ENCODE measurements around the gene FNDC5. TPM values are rescaled to one million over a fixed set of nuclear protein-coding genes. Genes with fewer than 3 reads are reported as not detected.

FNDC5 gene
- polyA plus RNA-seq, 1 donor from 2014 or later: 21.6 TPM

DNA sequence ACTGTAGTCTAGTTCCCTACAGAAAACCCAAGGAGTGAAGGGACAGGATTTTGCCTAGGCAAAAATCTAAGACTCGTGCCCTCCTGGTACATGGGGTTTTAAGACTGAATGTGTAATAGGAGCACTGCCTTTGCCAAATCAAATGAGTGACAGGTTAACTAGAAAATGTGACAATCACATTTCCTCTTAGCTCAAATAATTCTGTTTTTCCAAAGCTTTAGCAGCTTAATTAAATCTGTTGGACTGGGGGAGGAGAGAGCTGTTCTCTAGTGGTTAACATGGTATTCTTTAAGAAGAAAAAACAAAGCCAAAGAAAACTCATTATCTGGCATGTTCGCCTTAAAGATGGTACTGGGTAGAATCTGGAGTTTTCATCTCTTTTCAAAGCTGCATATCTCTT is 12.6 kb downstream of the FNDC5 start:
- Histone ChIP-seq H4K20me1 (ENCODE audit: insufficient read depth) (no peaks in the 10 kb centered on the region), H3K27me3 (ENCODE audit: insufficient read depth, low read depth, low read length) (no peaks in the 10 kb centered on the region), H3K27ac (ENCODE audit: low read length) (no peak overlapping the region), H3F3A (ENCODE audit: insufficient read depth, low read length, poor library complexity, severe bottlenecking) (no peaks in the 10 kb centered on the region), H3K4me3 (ENCODE audit: low read length) (no peak overlapping the region), H3K9me3 (ENCODE audit: low read length) (no peaks in the 10 kb centered on the region), H3K36me3 (ENCODE audit: insufficient read depth, low read length) (peaks cover 5% of the 10 kb centered on the region), H3K9me2 (ENCODE audit: insufficient read depth, low read length) (no peaks in the 10 kb centered on the region), H3K4me2 (ENCODE audit: low read length) (no peak overlapping the region), H2AFZ (ENCODE audit: low read depth, low read length) (no peak overlapping the region), H3K9ac (ENCODE audit: low read length) (no peak overlapping the region), H3K79me2 (replicated peaks; ENCODE audit: insufficient read depth, low read length) (no peaks in the 10 kb centered on the region)
- no peak for TF ChIP-seq TAF1 (IDR thresholded peaks at IDR 0.05; ENCODE audit: low read depth)
- TF ChIP-seq RAD21 (conservative IDR thresholded peaks at IDR 0.05): no peak
- TF ChIP-seq POLR2AphosphoS5 (IDR thresholded peaks at IDR 0.05): no peak
- TF ChIP-seq SMC3 (conservative IDR thresholded peaks at IDR 0.05; ENCODE audit: poor library complexity): no peak
- TF ChIP-seq MXI1 (conservative IDR thresholded peaks at IDR 0.05; ENCODE audit: poor library complexity, severe bottlenecking): no peak
- TF ChIP-seq EP300 (conservative IDR thresholded peaks at IDR 0.05; ENCODE audit: poor library complexity, severe bottlenecking): no peak
- TF ChIP-seq EZH2 (IDR thresholded peaks at IDR 0.05; ENCODE audit: borderline replicate concordance, insufficient read depth, low read length, poor library complexity, severe bottlenecking): no peak
- TF ChIP-seq, protein P1, sequence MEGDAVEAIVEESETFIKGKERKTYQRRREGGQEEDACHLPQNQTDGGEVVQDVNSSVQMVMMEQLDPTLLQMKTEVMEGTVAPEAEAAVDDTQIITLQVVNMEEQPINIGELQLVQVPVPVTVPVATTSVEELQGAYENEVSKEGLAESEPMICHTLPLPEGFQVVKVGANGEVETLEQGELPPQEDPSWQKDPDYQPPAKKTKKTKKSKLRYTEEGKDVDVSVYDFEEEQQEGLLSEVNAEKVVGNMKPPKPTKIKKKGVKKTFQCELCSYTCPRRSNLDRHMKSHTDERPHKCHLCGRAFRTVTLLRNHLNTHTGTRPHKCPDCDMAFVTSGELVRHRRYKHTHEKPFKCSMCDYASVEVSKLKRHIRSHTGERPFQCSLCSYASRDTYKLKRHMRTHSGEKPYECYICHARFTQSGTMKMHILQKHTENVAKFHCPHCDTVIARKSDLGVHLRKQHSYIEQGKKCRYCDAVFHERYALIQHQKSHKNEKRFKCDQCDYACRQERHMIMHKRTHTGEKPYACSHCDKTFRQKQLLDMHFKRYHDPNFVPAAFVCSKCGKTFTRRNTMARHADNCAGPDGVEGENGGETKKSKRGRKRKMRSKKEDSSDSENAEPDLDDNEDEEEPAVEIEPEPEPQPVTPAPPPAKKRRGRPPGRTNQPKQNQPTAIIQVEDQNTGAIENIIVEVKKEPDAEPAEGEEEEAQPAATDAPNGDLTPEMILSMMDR (IDR thresholded peaks at IDR 0.05; ENCODE audit: poor library complexity, severe bottlenecking): no peak
- TF ChIP-seq, protein P2, sequence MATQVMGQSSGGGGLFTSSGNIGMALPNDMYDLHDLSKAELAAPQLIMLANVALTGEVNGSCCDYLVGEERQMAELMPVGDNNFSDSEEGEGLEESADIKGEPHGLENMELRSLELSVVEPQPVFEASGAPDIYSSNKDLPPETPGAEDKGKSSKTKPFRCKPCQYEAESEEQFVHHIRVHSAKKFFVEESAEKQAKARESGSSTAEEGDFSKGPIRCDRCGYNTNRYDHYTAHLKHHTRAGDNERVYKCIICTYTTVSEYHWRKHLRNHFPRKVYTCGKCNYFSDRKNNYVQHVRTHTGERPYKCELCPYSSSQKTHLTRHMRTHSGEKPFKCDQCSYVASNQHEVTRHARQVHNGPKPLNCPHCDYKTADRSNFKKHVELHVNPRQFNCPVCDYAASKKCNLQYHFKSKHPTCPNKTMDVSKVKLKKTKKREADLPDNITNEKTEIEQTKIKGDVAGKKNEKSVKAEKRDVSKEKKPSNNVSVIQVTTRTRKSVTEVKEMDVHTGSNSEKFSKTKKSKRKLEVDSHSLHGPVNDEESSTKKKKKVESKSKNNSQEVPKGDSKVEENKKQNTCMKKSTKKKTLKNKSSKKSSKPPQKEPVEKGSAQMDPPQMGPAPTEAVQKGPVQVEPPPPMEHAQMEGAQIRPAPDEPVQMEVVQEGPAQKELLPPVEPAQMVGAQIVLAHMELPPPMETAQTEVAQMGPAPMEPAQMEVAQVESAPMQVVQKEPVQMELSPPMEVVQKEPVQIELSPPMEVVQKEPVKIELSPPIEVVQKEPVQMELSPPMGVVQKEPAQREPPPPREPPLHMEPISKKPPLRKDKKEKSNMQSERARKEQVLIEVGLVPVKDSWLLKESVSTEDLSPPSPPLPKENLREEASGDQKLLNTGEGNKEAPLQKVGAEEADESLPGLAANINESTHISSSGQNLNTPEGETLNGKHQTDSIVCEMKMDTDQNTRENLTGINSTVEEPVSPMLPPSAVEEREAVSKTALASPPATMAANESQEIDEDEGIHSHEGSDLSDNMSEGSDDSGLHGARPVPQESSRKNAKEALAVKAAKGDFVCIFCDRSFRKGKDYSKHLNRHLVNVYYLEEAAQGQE (IDR thresholded peaks at IDR 0.05; ENCODE audit: borderline replicate concordance): no peak

DNA sequence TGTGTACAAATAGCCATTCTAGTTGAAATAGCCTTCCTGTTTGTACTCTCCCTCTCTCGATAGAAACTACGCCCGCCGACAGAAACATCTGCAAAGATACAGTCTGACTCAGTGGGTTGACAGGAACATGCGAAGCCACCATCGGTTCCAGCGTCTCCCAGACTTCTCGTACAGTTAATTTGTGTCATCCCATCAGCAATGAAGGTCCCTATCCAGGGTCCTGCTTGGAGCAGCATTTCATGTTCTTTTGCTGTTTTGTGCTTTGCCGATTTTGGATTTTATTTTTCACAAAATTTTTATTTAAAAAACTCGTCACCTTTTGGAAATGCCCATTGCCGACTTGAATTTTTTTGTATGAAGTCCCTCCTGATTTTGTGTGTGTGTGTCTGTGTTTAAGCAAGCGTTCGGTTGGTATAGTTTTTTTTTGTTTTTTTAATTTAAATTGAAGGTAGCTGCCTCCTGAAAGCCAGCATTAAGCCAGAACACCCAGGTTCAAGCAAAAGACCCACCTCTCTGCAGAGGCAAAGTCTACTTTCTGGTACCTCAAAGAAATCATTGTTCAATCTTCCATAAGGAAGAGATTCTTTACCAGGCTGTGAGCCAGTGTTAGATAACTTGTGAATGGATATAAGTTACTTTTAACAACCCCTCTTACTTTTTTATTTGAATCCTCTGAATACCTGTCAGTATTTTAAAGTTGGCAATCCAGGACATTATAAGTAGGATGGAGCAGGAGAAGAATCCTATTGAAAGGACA is 14.7 kb downstream of the FNDC5 start:
- no peaks in the 10 kb centered on the region for H3F3A ChIP-seq (ENCODE audit: insufficient read depth, low read length, poor library complexity, severe bottlenecking)
- TF ChIP-seq MXI1 (conservative IDR thresholded peaks at IDR 0.05; ENCODE audit: poor library complexity, severe bottlenecking): no peak
- TF ChIP-seq EZH2 (IDR thresholded peaks at IDR 0.05; ENCODE audit: borderline replicate concordance, insufficient read depth, low read length, poor library complexity, severe bottlenecking): no peak
- TF ChIP-seq, protein P2 (IDR thresholded peaks at IDR 0.05; ENCODE audit: borderline replicate concordance): no peak
- no peak for TF ChIP-seq POLR2AphosphoS5 (IDR thresholded peaks at IDR 0.05)
- TF ChIP-seq EP300 (conservative IDR thresholded peaks at IDR 0.05; ENCODE audit: poor library complexity, severe bottlenecking): no peak
- TF ChIP-seq, protein P1 (IDR thresholded peaks at IDR 0.05; ENCODE audit: poor library complexity, severe bottlenecking): no peak
- TF ChIP-seq SMC3 (conservative IDR thresholded peaks at IDR 0.05; ENCODE audit: poor library complexity): no peak
- no peak for TF ChIP-seq TAF1 (IDR thresholded peaks at IDR 0.05; ENCODE audit: low read depth)
- TF ChIP-seq RAD21 (conservative IDR thresholded peaks at IDR 0.05): no peak
- no peak overlapping the region for H3K9ac ChIP-seq (ENCODE audit: low read length)
- no peaks in the 10 kb centered on the region for H3K9me2 ChIP-seq (ENCODE audit: insufficient read depth, low read length)
- no peak overlapping the region for H3K27ac ChIP-seq (ENCODE audit: low read length)
- no peak overlapping the region for H2AFZ ChIP-seq (ENCODE audit: low read depth, low read length)
- H3K36me3 ChIP-seq (ENCODE audit: insufficient read depth, low read length): peaks cover 5% of the 10 kb centered on the region
- H3K4me2 ChIP-seq (ENCODE audit: low read length): no peak overlapping the region
- no peak overlapping the region for H3K4me3 ChIP-seq (ENCODE audit: low read length)
- no peaks in the 10 kb centered on the region for H3K79me2 ChIP-seq (replicated peaks; ENCODE audit: insufficient read depth, low read length)
- no peaks in the 10 kb centered on the region for H3K9me3 ChIP-seq (ENCODE audit: low read length)
- H4K20me1 ChIP-seq (ENCODE audit: insufficient read depth): no peaks in the 10 kb centered on the region
- no peaks in the 10 kb centered on the region for H3K27me3 ChIP-seq (ENCODE audit: insufficient read depth, low read depth, low read length)

All from neural cell (in vitro differentiated cells).